Gastrocnemius medialis (tissue), 4 donors: ENCODE results near the gene ECHDC1. TPM values are rescaled to one million over a fixed set of nuclear protein-coding genes. Genes with fewer than 3 reads are reported as not detected.

Source experiments
- ATAC-seq, 2 donors: fragments of 150-250 bp; one replicate each; pipeline ENCODE4 v1.9.1; 2016
- DNase-seq, 2 donors: peaks; one replicate each; pipeline ENCODE4 v3.0.0-alpha.2; 2019
- H3K27ac ChIP-seq, 4 donors: fragments of 200-600 bp; sonication (generic); 1 replicate in 1 of 4; 2 replicates in 3 of 4; pipeline ENCODE4 v1.5.1; 2016 to 2018; ENCODE audit warnings: mild to moderate bottlenecking in 2 of 4, moderate library complexity in 1 of 4
- H3K27me3 ChIP-seq, 3 donors: fragments of 200-600 bp; sonication (generic) in 2 of 3; 1 replicate in 1 of 3; 2 replicates in 2 of 3; pipeline versions ENCODE4 v1.5.1 to v1.6.0; 2016 to 2019; ENCODE audit warnings: mild to moderate bottlenecking in 1 of 3, moderate library complexity in 1 of 3
- H3K36me3 ChIP-seq, 2 donors: fragments of 200-600 bp; sonication (generic) in 1 of 2; one replicate each; pipeline ENCODE4 v1.5.1; 2017 to 2018
- H3K4me1 ChIP-seq, 2 donors: fragments of 200-600 bp; sonication (generic) in 1 of 2; one replicate each; pipeline ENCODE4 v1.5.1; 2016 to 2017; ENCODE audit warnings: mild to moderate bottlenecking in 2 of 2
- H3K4me3 ChIP-seq, 4 donors: fragments of 200-600 bp; sonication (generic) in 3 of 4; 1 replicate in 1 of 4; 2 replicates in 3 of 4; pipeline ENCODE4 v1.5.1; 2016 to 2019; ENCODE audit warnings: mild to moderate bottlenecking in 2 of 4
- H3K9me3 ChIP-seq, 3 donors: fragments of 200-600 bp; sonication (generic) in 2 of 3; 1 replicate in 1 of 3; 2 replicates in 2 of 3; pipeline ENCODE4 v1.5.1; 2016 to 2019
- CTCF ChIP-seq, 5 experiments: fragments of 450-650 bp in 3 of 5; fragments of 200-600 bp in 2 of 5; sonication (generic) in 2 of 5; IDR thresholded peaks in 4 of 5; conservative IDR thresholded peaks in 1 of 5; 1 replicate in 4 of 5; 2 replicates in 1 of 5; pipeline ENCODE4 v1.5.1; 2016 to 2019; ENCODE audit warnings: antibody characterized with exemption in 5 of 5, mild to moderate bottlenecking in 3 of 5, moderate library complexity in 3 of 5
- POLR2A ChIP-seq, 2 donors: fragments of 450-650 bp; IDR thresholded peaks; one replicate each; pipeline ENCODE4 v1.6.1; 2017; ENCODE audit warnings: antibody characterized with exemption in 2 of 2, mild to moderate bottlenecking in 2 of 2, moderate library complexity in 2 of 2
- in situ Hi-C, 4 donors: fragments of 200-750 bp; cut with MboI; loops; one replicate each; pipeline versions ENCODE4 v1.15.0 to v1.8.0; 2017; ENCODE audit warnings: low sequenced_read_pairs in 4 of 4
- intact Hi-C: fragments of 100-400 bp; cut with DNase I; formaldehyde crosslinking; loops from one replicate; pipeline ENCODE4 v1.15.1; 2023; ENCODE audit warnings: low total_unique reads
- total RNA-seq, 4 donors: library from RNA; depleted of rRNA; stranded (reverse); fragments of >200 nt; gene quantifications; one replicate each; pipeline versions ENCODE4 v1.1.0 to v1.2.3, GENCODE V29; 2016

The ECHDC1 gene
- total RNA-seq, 4 donors from 2014 or later = 31.4 to 45.3 (median 33.6) TPM

- no peak for ATAC-seq
- in situ Hi-C loops = no loop called here
- intact Hi-C loops = no loop called here
- no peaks in the 10 kb centered on the region for H3K27me3 ChIP-seq
- H3K27ac ChIP-seq = peak overlapping the region in 2 of 4 donors; percentile 5 to 45
- peaks cover 0 to 31% of the 10 kb centered on the region in 2 donors for H3K36me3 ChIP-seq
- DNase-seq = no peak
- TF ChIP-seq CTCF (IDR thresholded peaks at IDR 0.05 in 4 of 5, conservative IDR thresholded peaks at IDR 0.05 in 1 of 5) = no peak
- TF ChIP-seq POLR2A (IDR thresholded peaks at IDR 0.05) = no peak
- no peaks in the 10 kb centered on the region for H3K9me3 ChIP-seq
- H3K4me1 ChIP-seq = peaks cover 30 to 35% of the 10 kb centered on the region in 2 donors
- no peak overlapping the region for H3K4me3 ChIP-seq
These were observed 54.7 kb downstream of the ECHDC1 start for GRCh38 chr6:127288705-127289104.

- H3K9me3 ChIP-seq = no peaks in the 10 kb centered on the region
- intact Hi-C loops (no loop called here), in situ Hi-C loops (no loop called here)
- TF ChIP-seq POLR2A (IDR thresholded peaks at IDR 0.05) (no peak), CTCF (IDR thresholded peaks at IDR 0.05 in 4 of 5, conservative IDR thresholded peaks at IDR 0.05 in 1 of 5) (no peak)
- H3K27ac ChIP-seq = peak overlapping the region; percentile 21 to 49 (median 26)
- ATAC-seq (peak; percentile 60 to 68), DNase-seq (no peak)
- H3K27me3 ChIP-seq = no peaks in the 10 kb centered on the region
- peaks cover 29 to 43% of the 10 kb centered on the region in 2 donors for H3K4me1 ChIP-seq
- peaks cover 0 to 40% of the 10 kb centered on the region in 2 donors for H3K36me3 ChIP-seq
- no peak overlapping the region for H3K4me3 ChIP-seq
These were observed 61.2 kb downstream of the ECHDC1 start for GRCh38 chr6:127282184-127282583.

GRCh38 chr6:127279815-127280214, 63.6 kb downstream of the ECHDC1 start:
- in situ Hi-C loops (no loop called here), intact Hi-C loops (no loop called here)
- H3K4me3 ChIP-seq = no peak overlapping the region
- DNase-seq (no peak), ATAC-seq (no peak)
- H3K27ac ChIP-seq = no peak overlapping the region
- H3K4me1 ChIP-seq = peaks cover 52 to 64% of the 10 kb centered on the region in 2 donors
- no peaks in the 10 kb centered on the region for H3K27me3 ChIP-seq
- peaks cover 0 to 24% of the 10 kb centered on the region in 2 donors for H3K36me3 ChIP-seq
- TF ChIP-seq CTCF (IDR thresholded peaks at IDR 0.05 in 4 of 5, conservative IDR thresholded peaks at IDR 0.05 in 1 of 5) (no peak), POLR2A (IDR thresholded peaks at IDR 0.05) (no peak)
- no peaks in the 10 kb centered on the region for H3K9me3 ChIP-seq

- intact Hi-C loops (no loop called here), in situ Hi-C loops (no loop called here)
- H3K9me3 ChIP-seq = no peaks in the 10 kb centered on the region
- ATAC-seq (no peak), DNase-seq (no peak)
- peaks cover 66 to 67% of the 10 kb centered on the region in 2 donors for H3K4me1 ChIP-seq
- H3K36me3 ChIP-seq = peaks cover 0 to 18% of the 10 kb centered on the region in 2 donors
- peak overlapping the region in 1 of 4 donors; percentile 8 for H3K27ac ChIP-seq
- TF ChIP-seq CTCF (IDR thresholded peaks at IDR 0.05 in 4 of 5, conservative IDR thresholded peaks at IDR 0.05 in 1 of 5) (no peak), POLR2A (IDR thresholded peaks at IDR 0.05) (no peak)
- H3K4me3 ChIP-seq = no peak overlapping the region
- no peaks in the 10 kb centered on the region for H3K27me3 ChIP-seq
These were observed 65.2 kb downstream of the ECHDC1 start for GRCh38 chr6:127277878-127278843.
